ENCODE measurements around the gene MASP1. TPM values are rescaled to one million over a fixed set of nuclear protein-coding genes. Genes with fewer than 3 reads are reported as not detected.
A peak's percentile ranks its signal among the peaks of the same experiment; 100 is the strongest.

Gene MASP1
- total RNA-seq, 2 donors from 2014 or later: not detected

- Mint-ChIP-seq H3K36me3 (no peaks in the 10 kb centered on the region), H3K9me3 (peaks cover 5% of the 10 kb centered on the region), H3K4me1 (ENCODE audit: low read depth in 2 of 2) (no peaks in the 10 kb centered on the region), H3K27me3 (peaks cover 35 to 59% of the 10 kb centered on the region in 2 donors), H3K27ac (no peak overlapping the region), H3K4me3 (no peak overlapping the region)
- no peak for ATAC-seq
- DNase-seq (ENCODE audit: low spot score): no peak
Measured at GRCh38 chr3:187310954-187311470, 19.5 kb upstream of the MASP1 start.

- H3K4me3 Mint-ChIP-seq: no peak overlapping the region
- no peaks in the 10 kb centered on the region for H3K36me3 Mint-ChIP-seq
- peaks cover 5% of the 10 kb centered on the region for H3K9me3 Mint-ChIP-seq
- no peak for ATAC-seq
- H3K27ac Mint-ChIP-seq: no peak overlapping the region
- H3K27me3 Mint-ChIP-seq: peaks cover 38 to 62% of the 10 kb centered on the region in 2 donors
- no peak for DNase-seq (ENCODE audit: low spot score)
- no peaks in the 10 kb centered on the region for H3K4me1 Mint-ChIP-seq (ENCODE audit: low read depth in 2 of 2)
Measured at GRCh38 chr3:187310226-187310625, 18.7 kb upstream of the MASP1 start.

GRCh38 chr3:187305881-187306280, 14.3 kb upstream of the MASP1 start:
- no peak overlapping the region for H3K4me3 Mint-ChIP-seq
- DNase-seq (ENCODE audit: low spot score) (no peak), ATAC-seq (no peak)
- H3K4me1 Mint-ChIP-seq (ENCODE audit: low read depth in 2 of 2): no peaks in the 10 kb centered on the region
- H3K36me3 Mint-ChIP-seq: no peaks in the 10 kb centered on the region
- H3K27ac Mint-ChIP-seq: no peak overlapping the region
- H3K9me3 Mint-ChIP-seq: no peaks in the 10 kb centered on the region
- peaks cover 39 to 67% of the 10 kb centered on the region in 2 donors for H3K27me3 Mint-ChIP-seq

GRCh38 chr3:187299611-187300010, 8.1 kb upstream of the MASP1 start:
- H3K4me1 Mint-ChIP-seq (ENCODE audit: low read depth in 2 of 2): no peaks in the 10 kb centered on the region
- no peak overlapping the region for H3K4me3 Mint-ChIP-seq
- no peaks in the 10 kb centered on the region for H3K9me3 Mint-ChIP-seq
- peaks cover 31 to 40% of the 10 kb centered on the region in 2 donors for H3K27me3 Mint-ChIP-seq
- H3K27ac Mint-ChIP-seq: no peak overlapping the region
- DNase-seq (ENCODE audit: low spot score) (no peak), ATAC-seq (no peak)
- H3K36me3 Mint-ChIP-seq: no peaks in the 10 kb centered on the region

- H3K9me3 Mint-ChIP-seq: no peaks in the 10 kb centered on the region
- peaks cover 33 to 40% of the 10 kb centered on the region in 2 donors for H3K27me3 Mint-ChIP-seq
- DNase-seq (ENCODE audit: low spot score): no peak
- H3K27ac Mint-ChIP-seq: no peak overlapping the region
- ATAC-seq: no peak
- no peaks in the 10 kb centered on the region for H3K36me3 Mint-ChIP-seq
- no peaks in the 10 kb centered on the region for H3K4me1 Mint-ChIP-seq (ENCODE audit: low read depth in 2 of 2)
- no peak overlapping the region for H3K4me3 Mint-ChIP-seq
Measured at GRCh38 chr3:187296911-187297310, 5.4 kb upstream of the MASP1 start.

- ATAC-seq (no peak), DNase-seq (ENCODE audit: low spot score) (no peak)
- Mint-ChIP-seq H3K36me3 (no peaks in the 10 kb centered on the region), H3K4me1 (ENCODE audit: low read depth in 2 of 2) (peaks cover 0 to 3% of the 10 kb centered on the region in 2 donors), H3K9me3 (no peaks in the 10 kb centered on the region), H3K27me3 (peaks cover 31 to 40% of the 10 kb centered on the region in 2 donors), H3K4me3 (no peak overlapping the region), H3K27ac (no peak overlapping the region)
Measured at GRCh38 chr3:187296058-187296457, 4.5 kb upstream of the MASP1 start.

- DNase-seq (ENCODE audit: low spot score) (no peak), ATAC-seq (no peak)
- Mint-ChIP-seq H3K36me3 (no peaks in the 10 kb centered on the region), H3K9me3 (no peaks in the 10 kb centered on the region), H3K4me3 (no peak overlapping the region), H3K4me1 (ENCODE audit: low read depth in 2 of 2) (peaks cover 0 to 3% of the 10 kb centered on the region in 2 donors), H3K27ac (no peak overlapping the region), H3K27me3 (peaks cover 34 to 46% of the 10 kb centered on the region in 2 donors)
Measured at GRCh38 chr3:187295316-187296034, 3.9 kb upstream of the MASP1 start.

DNA sequence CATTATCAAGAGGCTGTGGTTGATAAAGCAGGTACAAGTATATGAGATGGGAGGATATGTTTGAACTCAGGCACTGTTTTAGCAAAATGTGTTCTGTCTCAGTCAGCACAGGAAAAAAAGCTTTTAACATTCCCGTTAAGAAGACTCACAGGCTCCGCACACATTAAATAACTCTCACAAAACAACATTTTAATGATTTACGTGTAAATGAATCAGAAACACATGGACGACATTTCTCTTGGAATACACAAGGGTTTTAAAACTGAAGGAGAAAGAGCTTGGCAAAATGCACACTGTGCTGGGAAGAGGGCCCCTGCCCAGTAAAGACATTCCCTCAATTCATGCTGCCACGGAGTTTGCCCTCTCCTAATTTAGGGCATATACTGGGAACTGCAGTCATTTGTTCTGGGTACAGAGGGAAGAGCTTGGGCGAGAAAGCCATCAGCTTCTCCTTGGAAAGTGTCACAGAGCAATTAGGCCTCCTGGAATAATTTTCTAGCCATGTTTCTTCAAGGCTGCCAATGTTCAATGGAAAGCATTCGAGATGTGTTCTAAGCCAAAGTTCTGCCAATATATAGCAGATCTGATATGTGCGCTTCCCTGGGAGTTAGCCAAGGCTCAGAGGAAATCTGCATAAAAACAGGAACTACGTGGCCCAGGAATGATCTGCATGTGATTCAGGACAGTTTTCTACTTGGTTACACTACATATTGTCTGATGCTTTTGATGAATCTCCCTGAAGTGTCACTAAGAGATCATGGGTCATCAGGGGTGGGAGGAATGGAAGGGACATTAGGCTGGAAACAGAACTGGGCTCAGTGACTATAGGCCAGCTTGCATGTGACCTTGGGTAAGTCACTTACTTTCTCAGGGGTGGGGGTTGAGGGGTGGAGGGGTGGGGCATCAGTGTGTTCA, 2.2 kb upstream of the MASP1 start:
- no peak overlapping the region for H3K27ac Mint-ChIP-seq
- peaks cover 41 to 62% of the 10 kb centered on the region in 2 donors for H3K27me3 Mint-ChIP-seq
- DNase-seq (ENCODE audit: low spot score) (no peak), ATAC-seq (no peak)
- no peaks in the 10 kb centered on the region for H3K9me3 Mint-ChIP-seq
- no peaks in the 10 kb centered on the region for H3K36me3 Mint-ChIP-seq
- no peak overlapping the region for H3K4me3 Mint-ChIP-seq
- H3K4me1 Mint-ChIP-seq (ENCODE audit: low read depth in 2 of 2): peaks cover 0 to 3% of the 10 kb centered on the region in 2 donors

GRCh38 chr3:187292631-187293515, 1.3 kb upstream of the MASP1 start:
- no peaks in the 10 kb centered on the region for H3K9me3 Mint-ChIP-seq
- DNase-seq (ENCODE audit: low spot score) (no peak), ATAC-seq (peak; percentile 28 to 61)
- peaks cover 40 to 56% of the 10 kb centered on the region in 2 donors for H3K27me3 Mint-ChIP-seq
- H3K27ac Mint-ChIP-seq: no peak overlapping the region
- H3K36me3 Mint-ChIP-seq: no peaks in the 10 kb centered on the region
- no peak overlapping the region for H3K4me3 Mint-ChIP-seq
- peaks cover 0 to 3% of the 10 kb centered on the region in 2 donors for H3K4me1 Mint-ChIP-seq (ENCODE audit: low read depth in 2 of 2)

- peak; percentile 6 to 7 for ATAC-seq
Measured at GRCh38 chr3:187292181-187292580, 644 bp upstream of the MASP1 start.

GRCh38 chr3:187291001-187291511, 481 bp downstream of the MASP1 start:
- H3K27me3 Mint-ChIP-seq: peaks cover 43 to 65% of the 10 kb centered on the region in 2 donors
- no peak for ATAC-seq
- H3K36me3 Mint-ChIP-seq: no peaks in the 10 kb centered on the region

More at GRCh38 chr3:187292181-187292580, 644 bp upstream of the MASP1 start:
- peaks cover 41 to 58% of the 10 kb centered on the region in 2 donors for H3K27me3 Mint-ChIP-seq
- DNase-seq (ENCODE audit: low spot score): no peak
- peaks cover 0 to 3% of the 10 kb centered on the region in 2 donors for H3K4me1 Mint-ChIP-seq (ENCODE audit: low read depth in 2 of 2)
- H3K36me3 Mint-ChIP-seq: no peaks in the 10 kb centered on the region
- H3K27ac Mint-ChIP-seq: no peak overlapping the region
- H3K4me3 Mint-ChIP-seq: no peak overlapping the region
- no peaks in the 10 kb centered on the region for H3K9me3 Mint-ChIP-seq

DNA sequence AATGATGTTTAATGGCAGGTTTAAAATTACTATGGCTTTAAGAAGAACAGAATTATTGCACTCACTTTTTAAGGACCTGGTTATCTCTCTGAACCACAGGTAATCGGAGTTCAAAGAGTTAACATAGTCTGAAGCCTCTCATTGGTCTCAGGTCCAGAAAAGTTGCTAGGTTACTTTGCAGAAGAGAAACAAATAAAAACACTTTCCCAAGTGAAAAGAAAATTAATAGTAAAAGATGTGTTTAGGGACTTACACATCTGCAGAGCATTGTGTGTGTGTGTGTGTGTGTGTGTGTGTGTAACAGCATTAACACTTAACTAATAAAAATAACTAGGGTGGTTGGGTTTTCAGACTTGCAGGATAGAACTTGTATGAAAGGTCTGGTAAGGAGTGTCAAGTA, 1.0 kb downstream of the MASP1 start:
- ATAC-seq: no peak
- Mint-ChIP-seq H3K4me1 (ENCODE audit: low read depth in 2 of 2) (peaks cover 0 to 3% of the 10 kb centered on the region in 2 donors), H3K4me3 (no peak overlapping the region), H3K27me3 (peaks cover 42 to 67% of the 10 kb centered on the region in 2 donors), H3K36me3 (no peaks in the 10 kb centered on the region), H3K9me3 (no peaks in the 10 kb centered on the region), H3K27ac (no peak overlapping the region)
- no peak for DNase-seq (ENCODE audit: low spot score)

More at GRCh38 chr3:187291001-187291511, 481 bp downstream of the MASP1 start:
- Mint-ChIP-seq H3K4me1 (ENCODE audit: low read depth in 2 of 2) (peaks cover 0 to 3% of the 10 kb centered on the region in 2 donors), H3K27ac (no peak overlapping the region), H3K4me3 (no peak overlapping the region), H3K9me3 (no peaks in the 10 kb centered on the region)
- no peak for DNase-seq (ENCODE audit: low spot score)
